ENCODE measurements around the gene TMX3. TPM values are rescaled to one million over a fixed set of nuclear protein-coding genes. Genes with fewer than 3 reads are reported as not detected.
A peak's percentile ranks its signal among the peaks of the same experiment; 100 is the strongest.

The TMX3 gene
- total RNA-seq, 1 experiment from 2014 or later: 33.3 TPM

GRCh38 chr18:68734308-68734707 lies 19.4 kb upstream of the TMX3 start:
- no peaks in the 10 kb centered on the region for H3K27me3 Mint-ChIP-seq (ENCODE audit: low read depth)
- H3K27ac Mint-ChIP-seq: no peak overlapping the region
- ChIA-PET CTCF (no interaction called here), POLR2A (no interaction called here)
- H3K4me3 Mint-ChIP-seq: no peak overlapping the region
- H3K9me3 Mint-ChIP-seq: no peaks in the 10 kb centered on the region
- TF ChIP-seq NFYB (CRISPR knock-in tag; conservative IDR thresholded peaks at IDR 0.05; ENCODE audit: low read depth) (no peak), PREB (CRISPR knock-in tag; IDR thresholded peaks at IDR 0.05; ENCODE audit: borderline replicate concordance) (no peak), ZSCAN18 (CRISPR knock-in tag; IDR thresholded peaks at IDR 0.05) (no peak), GABPB1 (CRISPR knock-in tag; IDR thresholded peaks at IDR 0.05) (no peak), ZNF423 (CRISPR knock-in tag; IDR thresholded peaks at IDR 0.05) (no peak), HMGXB4 (CRISPR knock-in tag; IDR thresholded peaks at IDR 0.05) (no peak), ATF3 (CRISPR knock-in tag; conservative IDR thresholded peaks at IDR 0.05) (no peak)
- H3K4me1 Mint-ChIP-seq: peaks cover 4% of the 10 kb centered on the region; the same call in 1 of the 2 replicates
- no peak for ATAC-seq
- no peak for DNase-seq (ENCODE audit: low spot score)
- H3K36me3 Mint-ChIP-seq: no peaks in the 10 kb centered on the region

- Mint-ChIP-seq H3K9me3 (no peaks in the 10 kb centered on the region), H3K4me3 (no peak overlapping the region), H3K27me3 (ENCODE audit: low read depth) (no peaks in the 10 kb centered on the region), H3K27ac (no peak overlapping the region), H3K36me3 (no peaks in the 10 kb centered on the region), H3K4me1 (peaks cover 4% of the 10 kb centered on the region; the same call in 1 of the 2 replicates)
- CTCF ChIA-PET: interaction anchor here (0.6 kb wide), 1 partner anchor 17 kb away, joined by 3 read pairs; no protein-coding TSS in a partner anchor
- POLR2A ChIA-PET: no interaction called here
- DNase-seq (ENCODE audit: low spot score) (no peak), ATAC-seq (peak; percentile 50)
- TF ChIP-seq PRDM15 (CRISPR knock-in tag; IDR thresholded peaks at IDR 0.05) (no peak), ARID4B (CRISPR knock-in tag; IDR thresholded peaks at IDR 0.05; ENCODE audit: borderline replicate concordance) (no peak), NR2C2 (CRISPR knock-in tag; IDR thresholded peaks at IDR 0.05) (no peak), ZMAT4 (CRISPR knock-in tag; IDR thresholded peaks at IDR 0.05) (no peak), ZNF317 (CRISPR knock-in tag; IDR thresholded peaks at IDR 0.05; ENCODE audit: borderline replicate concordance, low read depth) (no peak), TEAD1 (CRISPR knock-in tag; IDR thresholded peaks at IDR 0.05) (no peak), RELA (CRISPR knock-in tag; IDR thresholded peaks at IDR 0.05; ENCODE audit: borderline replicate concordance) (no peak), USF2 (CRISPR knock-in tag; IDR thresholded peaks at IDR 0.05) (no peak), NFATC4 (CRISPR knock-in tag; IDR thresholded peaks at IDR 0.05) (no peak), ELF4 (CRISPR knock-in tag; IDR thresholded peaks at IDR 0.05; ENCODE audit: low read depth) (no peak), FOXK1 (CRISPR knock-in tag; IDR thresholded peaks at IDR 0.05) (no peak)
These were observed 18.8 kb upstream of the TMX3 start for GRCh38 chr18:68733707-68734106.
